Right ventricle myocardium inferior (tissue), 1 donor: ENCODE data around the gene USP34. TPM values are rescaled to one million over a fixed set of nuclear protein-coding genes. Genes with fewer than 3 reads are reported as not detected.

Source experiments
- ATAC-seq: fragments of 200-7000 bp; cut with Tn5 transposase; one replicate; pipeline ENCODE4 v1.9.1; 2020; ENCODE audit warnings: mild to moderate bottlenecking, moderate library complexity
- DNase-seq: peaks from one replicate; pipeline ENCODE4 v3.0.0; 2021; ENCODE audit errors: missing footprints
- intact Hi-C: fragments of 100-400 bp; cut with DNase I; formaldehyde crosslinking; loops from one replicate; pipeline ENCODE4 v1.11.0; 2022
- total RNA-seq: library from RNA; stranded (reverse); fragmentation: NEBNext Ultra II Directional; extraction: Animal tissue kit (Norgen Biotek cat#: 25700); gene quantifications from one replicate; pipeline ENCODE4 v1.2.1, GENCODE V29; 2021
- donor health status: DM: no; HTN: yes; CAD: no; lungs with severe emphysema.

Gene USP34
- total RNA-seq, 1 donor from 2014 or later: 45.7 TPM

DNA sequence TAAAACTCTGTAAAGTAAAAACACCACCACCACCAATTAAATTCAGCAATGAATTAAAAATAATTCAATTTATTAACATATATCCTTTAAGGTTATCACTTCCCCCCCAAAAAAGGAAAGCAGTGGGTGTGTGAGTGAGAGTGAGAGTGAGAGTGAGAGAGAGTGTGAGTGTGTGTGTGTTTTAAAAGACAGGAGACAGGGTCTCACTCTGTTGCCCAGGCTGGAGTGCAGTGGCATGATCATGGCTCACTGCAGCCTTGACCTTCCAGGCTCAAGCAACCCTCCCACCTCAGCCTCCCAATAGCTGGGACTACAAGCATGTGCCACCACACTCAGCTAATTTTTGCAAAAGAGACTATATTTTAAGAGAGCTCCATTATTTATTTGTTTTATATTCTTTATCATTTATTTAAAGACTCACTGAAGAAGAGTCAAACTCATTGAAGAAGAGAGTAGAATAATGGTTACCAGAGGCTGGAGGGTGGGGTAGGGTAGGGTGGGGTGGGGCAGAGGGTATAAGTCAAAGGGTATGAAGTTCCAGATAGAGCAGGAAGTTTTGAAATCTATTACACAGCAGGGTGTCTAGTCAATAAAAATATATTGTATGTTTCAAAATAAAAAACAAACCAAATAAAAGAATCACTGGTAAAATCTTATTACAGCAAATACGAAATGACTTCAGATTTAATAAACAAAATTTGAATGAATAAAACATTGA is 187.3 kb downstream of the USP34 start:
- ATAC-seq (no peak), DNase-seq (no peak)
- intact Hi-C loops: no loop called here

DNA sequence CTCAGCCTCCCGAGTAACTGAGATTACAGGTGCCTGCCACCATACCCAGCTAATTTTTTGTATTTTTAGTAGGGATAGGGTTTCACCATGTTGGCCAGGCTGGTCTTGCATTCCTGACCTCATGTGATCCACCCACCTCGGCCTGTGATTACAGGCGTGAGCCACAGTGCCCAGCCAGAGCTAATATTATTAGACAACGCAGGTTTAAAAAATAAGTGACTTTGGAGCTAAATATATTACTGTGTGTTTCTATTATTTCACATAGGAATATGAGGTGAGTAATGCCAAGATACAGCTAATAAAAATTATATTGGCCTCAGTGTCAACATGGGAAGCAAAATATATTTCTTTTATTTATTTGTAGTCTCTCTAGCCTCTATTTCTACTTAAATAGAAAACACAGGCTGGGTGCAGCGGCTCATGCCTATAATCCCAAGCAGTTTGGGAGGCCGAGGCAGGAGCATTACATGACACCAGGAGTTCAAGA is 188.7 kb downstream of the USP34 start:
- DNase-seq (no peak), ATAC-seq (no peak)
- intact Hi-C loops: no loop called here

GRCh38 chr2:61281321-61281720 is 189.6 kb downstream of the USP34 start:
- ATAC-seq: no peak
- no peak for DNase-seq
- intact Hi-C loops: no loop called here

- intact Hi-C loops: no loop called here
- DNase-seq (no peak), ATAC-seq (no peak)
These were observed 193.1 kb downstream of the USP34 start for GRCh38 chr2:61277756-61278155.

GRCh38 chr2:61275575-61276184 is 195.2 kb downstream of the USP34 start:
- intact Hi-C loops: no loop called here
- no peak for ATAC-seq
- no peak for DNase-seq

DNA sequence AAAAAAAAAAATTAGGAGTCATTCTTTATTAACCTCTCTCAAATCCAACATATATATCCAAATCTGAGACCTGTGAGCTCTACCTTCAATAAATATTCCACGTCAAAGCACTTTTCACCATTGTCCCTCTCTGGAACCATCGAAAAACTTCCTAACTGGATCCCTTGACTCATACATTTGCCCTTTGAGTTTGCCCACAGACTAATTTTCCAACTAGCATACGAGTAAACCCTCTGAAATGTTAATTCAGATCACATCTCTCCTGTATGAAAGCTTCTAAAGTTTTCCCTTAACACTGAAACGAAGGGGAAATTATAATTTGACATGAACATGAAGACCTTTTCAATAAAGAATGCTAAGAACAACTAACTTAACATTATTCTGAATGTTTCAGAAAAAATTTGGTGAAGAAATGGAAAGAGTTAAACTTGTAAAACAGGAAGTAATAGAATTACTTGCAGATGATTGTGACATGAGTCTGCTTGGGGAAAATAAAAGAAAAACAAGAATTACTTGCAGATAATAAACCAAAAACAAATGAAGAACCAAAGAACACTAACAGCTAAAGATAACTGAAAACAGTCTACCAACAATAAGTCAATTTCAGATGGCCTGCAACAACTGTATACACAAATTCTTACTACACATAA is 198.3 kb downstream of the USP34 start:
- intact Hi-C loops: no loop called here
- no peak for DNase-seq

DNA sequence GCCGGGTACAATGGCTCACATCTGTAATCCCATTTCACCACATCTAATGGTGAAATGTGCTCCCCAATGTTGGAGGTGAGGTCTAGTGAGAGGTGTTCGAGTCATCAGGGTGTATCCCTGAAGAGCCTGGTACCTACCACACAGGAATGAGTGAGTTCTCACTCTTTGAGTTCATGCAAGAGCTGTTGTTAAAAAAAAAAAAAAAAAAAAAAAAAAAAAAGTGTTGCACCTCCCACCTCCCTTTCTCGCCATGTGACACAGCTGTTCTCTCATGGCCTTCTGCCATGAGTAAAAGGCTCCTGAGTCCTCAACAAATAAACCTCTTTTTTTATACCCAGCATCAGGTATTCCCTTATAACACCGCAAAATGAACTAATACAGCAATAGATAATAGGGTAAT is 202.6 kb downstream of the USP34 start:
- intact Hi-C loops: no loop called here

More for the DNA sequence above, 198.3 kb downstream of the USP34 start:
- ATAC-seq: no peak

GRCh38 chr2:61266632-61267505 is 204.0 kb downstream of the USP34 start:
- DNase-seq: no peak
- no peak for ATAC-seq
- intact Hi-C loops: no loop called here

More for the DNA sequence above, 202.6 kb downstream of the USP34 start:
- DNase-seq (no peak), ATAC-seq (no peak)

GRCh38 chr2:61263830-61264229 is 207.1 kb downstream of the USP34 start:
- no peak for DNase-seq
- no peak for ATAC-seq

GRCh38 chr2:61262699-61263098 is 208.2 kb downstream of the USP34 start:
- intact Hi-C loops: no loop called here
- ATAC-seq (no peak), DNase-seq (no peak)

More at GRCh38 chr2:61263830-61264229, 207.1 kb downstream of the USP34 start:
- intact Hi-C loops: no loop called here

DNA sequence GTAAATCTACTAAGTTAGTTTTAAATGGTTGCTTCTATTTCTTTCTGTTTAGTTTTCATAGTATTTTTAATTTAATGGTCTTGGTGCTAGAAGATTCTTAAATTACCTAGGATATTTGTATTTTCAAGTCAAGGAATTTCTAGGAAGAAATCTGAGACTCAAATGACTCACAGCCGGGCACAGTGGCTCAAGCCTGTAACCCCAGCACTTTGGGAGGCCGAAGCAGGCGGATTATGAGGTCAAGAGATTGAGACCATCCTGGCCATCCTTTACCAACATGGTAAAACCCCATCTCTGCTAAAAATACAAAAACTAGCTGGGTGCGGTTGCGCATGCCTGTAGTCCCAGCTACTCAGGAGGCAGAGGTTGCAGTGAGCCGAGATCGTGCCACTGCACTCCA is 213.4 kb downstream of the USP34 start:
- intact Hi-C loops: no loop called here
- DNase-seq: no peak
- no peak for ATAC-seq

DNA sequence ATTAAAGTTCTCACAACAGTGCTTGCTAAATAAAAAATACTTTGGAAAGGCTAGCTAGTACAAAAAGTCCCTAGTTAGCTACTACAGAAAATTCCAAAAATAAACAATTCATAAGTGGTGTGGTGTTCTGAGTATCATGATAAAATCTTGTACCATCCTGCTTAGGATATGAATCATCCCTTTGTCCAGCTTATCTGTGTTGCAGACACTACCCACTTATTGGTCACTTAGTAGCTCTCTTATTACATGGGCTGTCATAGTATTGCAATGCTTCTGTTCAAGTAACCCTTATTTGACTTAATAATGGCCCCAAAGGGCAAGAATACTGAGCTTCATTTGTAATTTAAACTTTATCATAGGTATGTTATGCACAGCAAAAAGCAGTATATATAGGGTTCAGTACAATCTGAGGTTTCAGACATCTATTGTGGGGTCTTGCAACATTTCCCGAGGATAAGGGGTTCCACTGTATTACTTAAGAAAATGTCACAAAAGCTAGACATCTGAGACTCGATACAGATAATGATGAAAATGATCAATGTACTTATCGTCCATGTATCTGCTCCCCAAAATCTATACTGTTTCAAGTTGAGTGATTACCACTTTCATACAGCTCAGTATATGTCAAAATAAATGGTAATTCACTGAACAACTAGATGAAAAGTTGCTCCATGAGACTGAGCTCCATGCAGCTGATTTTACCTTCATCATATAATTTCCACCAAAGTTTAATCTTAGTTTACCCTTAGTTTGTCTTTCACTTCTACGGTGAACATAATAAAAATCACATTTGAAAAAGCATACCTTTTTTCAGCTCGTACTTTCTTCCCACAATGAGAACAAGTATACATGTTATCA is 215.1 kb downstream of the USP34 start:
- no peak for DNase-seq
- intact Hi-C loops: no loop called here
- ATAC-seq: no peak

- intact Hi-C loops: no loop called here
These were observed 216.4 kb downstream of the USP34 start for GRCh38 chr2:61254536-61254935.

GRCh38 chr2:61253136-61253535 is 217.8 kb downstream of the USP34 start:
- intact Hi-C loops: no loop called here
- no peak for DNase-seq
- ATAC-seq: no peak

More at GRCh38 chr2:61254536-61254935, 216.4 kb downstream of the USP34 start:
- DNase-seq (no peak), ATAC-seq (no peak)

GRCh38 chr2:61252031-61252430 is 218.9 kb downstream of the USP34 start:
- intact Hi-C loops: no loop called here
- no peak for DNase-seq
- ATAC-seq: no peak

DNA sequence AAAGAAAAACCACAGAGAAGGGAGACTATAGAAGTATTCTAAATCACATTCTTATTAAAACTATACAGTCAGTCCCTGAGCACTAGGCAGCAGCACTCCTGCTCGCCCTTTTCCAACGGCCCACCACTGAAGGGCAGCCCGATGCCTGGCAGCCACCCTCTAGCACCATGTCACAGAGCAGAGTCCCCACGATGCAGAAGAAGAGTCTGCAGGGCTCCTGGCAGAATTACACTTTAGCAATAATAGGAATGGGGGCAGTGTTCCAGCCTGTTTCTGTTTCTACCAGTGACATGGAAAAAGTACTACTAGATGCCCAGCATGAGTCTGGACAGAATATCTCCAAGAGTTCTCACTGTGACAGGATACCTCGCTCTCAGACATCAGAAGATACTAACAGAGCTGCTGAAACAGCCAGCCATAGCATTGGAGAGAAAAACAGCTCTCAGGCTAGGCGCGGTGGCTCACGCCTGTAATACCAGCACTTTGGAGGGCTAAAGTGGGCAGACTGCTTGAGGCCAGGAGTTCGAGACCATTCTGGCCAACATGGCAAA is 221.3 kb downstream of the USP34 start:
- no peak for ATAC-seq
- intact Hi-C loops: no loop called here
- DNase-seq: no peak

DNA sequence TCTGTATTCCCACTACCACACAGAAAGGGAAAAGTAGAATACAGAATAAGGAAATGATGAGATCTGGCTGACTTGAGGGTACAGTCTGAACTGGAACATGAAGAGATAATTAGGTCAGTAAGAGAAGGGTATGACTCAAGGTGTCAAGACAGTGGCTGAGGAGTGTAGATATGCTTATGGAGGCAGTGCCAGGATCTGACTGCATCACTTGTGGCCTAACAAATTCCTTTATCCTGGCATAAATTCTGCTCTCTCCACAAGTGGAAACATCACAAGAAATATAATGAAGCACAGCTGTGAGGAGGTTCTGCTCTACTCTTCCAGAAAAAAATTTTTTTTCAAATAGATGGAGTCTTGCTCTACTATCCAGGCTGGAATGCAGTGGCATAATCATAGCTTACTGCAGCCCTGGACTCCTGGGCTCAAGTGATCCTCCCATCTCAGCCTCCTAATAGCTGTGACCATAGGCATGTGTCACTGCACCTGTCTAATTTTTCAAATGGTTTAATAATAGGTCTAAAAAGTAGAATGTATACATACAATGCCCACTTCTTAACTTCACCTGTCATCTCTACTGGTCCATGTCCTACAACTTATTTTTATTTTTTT is 223.6 kb downstream of the USP34 start:
- intact Hi-C loops: no loop called here

More for the DNA sequence above, 223.6 kb downstream of the USP34 start:
- DNase-seq (no peak), ATAC-seq (no peak)
